Stimulated activated CD8-positive, alpha-beta memory T cell treated with anti-CD3 and anti-CD28 coated beads, Interleukin-7, amount 100 ng/mL, for 1 hour (primary cell): Measurements from ENCODE around the gene RNASEH2A.
A peak's percentile ranks its signal among the peaks of the same experiment; 100 is the strongest.
"Not testable (repeated sequence)": the region's sequence is repeated elsewhere in the genome, so short reads cannot be mapped to it uniquely, and the experiment has no call there.

Experiments
- DNase-seq, 2 donors: peaks; one replicate each; pipeline ENCODE4 v3.0.0-alpha.2; 2020; ENCODE audit warnings: low read depth in 2 of 2

Gene RNASEH2A

DNA sequence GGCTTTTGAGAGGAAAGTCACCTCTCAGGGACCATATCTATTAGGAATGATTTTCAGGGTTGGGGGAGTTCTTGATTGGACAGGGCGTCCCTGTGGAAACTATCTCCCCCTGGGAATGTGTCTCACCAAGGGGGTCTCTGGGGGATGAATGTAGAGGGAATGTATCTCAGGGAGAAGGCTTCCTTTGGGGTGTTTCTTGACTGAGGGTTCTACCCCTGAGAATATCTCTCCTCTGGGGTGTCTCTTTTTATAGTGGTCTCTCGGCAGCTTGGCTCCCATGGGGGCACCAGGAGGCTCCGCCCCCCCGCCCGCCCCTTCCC, 27.0 kb downstream of the RNASEH2A start:
- no peak for DNase-seq

DNA sequence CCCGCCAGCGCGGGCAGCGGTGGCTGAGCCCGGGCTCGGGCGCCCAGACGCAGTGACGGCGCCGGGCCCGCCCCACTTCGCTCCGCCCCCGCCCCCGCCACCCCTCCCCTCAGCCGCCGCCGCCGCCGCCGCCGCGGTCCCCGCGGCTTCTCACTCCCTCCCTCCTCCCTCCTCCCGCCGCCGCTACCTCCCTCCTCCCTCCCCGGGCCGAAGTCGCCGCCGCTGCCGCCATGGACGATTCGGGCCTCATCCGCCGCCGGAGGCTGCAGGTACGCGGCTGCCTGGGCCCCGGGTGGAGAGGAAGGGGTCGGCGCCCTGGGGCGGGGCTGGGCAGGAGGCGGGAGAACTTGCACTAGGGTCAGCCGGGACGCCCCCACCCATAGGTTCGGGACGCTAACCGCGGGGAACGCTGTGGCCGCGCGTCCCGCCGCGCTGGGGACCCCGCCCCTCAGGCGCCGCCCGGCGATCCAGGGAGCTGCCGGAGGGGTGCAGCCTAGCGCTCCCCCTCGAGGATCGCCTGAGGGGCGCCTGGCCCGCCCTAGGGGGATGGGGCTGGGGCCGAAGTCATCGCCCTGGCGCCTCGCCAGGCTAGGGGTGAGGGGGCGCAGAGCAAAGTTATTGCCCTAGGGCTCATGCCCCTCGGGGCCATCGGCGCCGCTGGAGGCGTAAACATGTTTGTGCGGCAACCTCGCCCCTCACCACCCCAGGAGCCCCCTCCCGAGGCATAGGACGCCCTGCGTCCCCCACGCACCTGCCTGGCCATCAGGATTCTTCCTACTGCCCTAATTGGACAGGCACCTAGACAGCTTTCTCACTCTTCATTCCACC, 27.6 kb downstream of the RNASEH2A start:
- DNase-seq = no peak

GRCh38 chr19:12834566-12834943, 28.2 kb downstream of the RNASEH2A start, which contains the start of gene RTBDN:
TSS of gene RTBDN (minus strand) at chr19:12834579. CDS start at chr19:12829979, 4,600 bp downstream.
- DNase-seq = no peak

GRCh38 chr19:12834976-12835757, 28.8 kb downstream of the RNASEH2A start:
- DNase-seq = no peak

GRCh38 chr19:12836529-12836863, 30.1 kb downstream of the RNASEH2A start:
- no peak for DNase-seq

DNA sequence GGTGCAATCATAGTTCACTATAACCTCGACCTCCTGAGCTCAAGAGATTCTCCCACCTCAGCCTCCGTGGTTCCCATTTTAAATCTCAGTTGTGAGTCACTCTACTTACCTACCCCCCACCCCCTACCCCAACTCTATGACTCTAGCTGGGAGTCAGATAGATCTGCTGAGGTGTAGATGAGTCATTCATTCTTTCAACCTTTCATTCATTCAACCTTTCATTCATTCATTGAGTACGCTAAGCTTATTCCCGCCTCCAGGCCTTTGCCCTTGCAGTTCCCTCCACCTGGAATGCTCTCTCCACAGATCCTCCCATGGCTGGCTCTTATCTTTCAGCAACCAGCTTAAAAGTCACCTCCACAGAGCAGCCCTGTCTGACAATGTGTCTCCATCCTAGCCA, 30.8 kb downstream of the RNASEH2A start:
- no peak for DNase-seq

DNA sequence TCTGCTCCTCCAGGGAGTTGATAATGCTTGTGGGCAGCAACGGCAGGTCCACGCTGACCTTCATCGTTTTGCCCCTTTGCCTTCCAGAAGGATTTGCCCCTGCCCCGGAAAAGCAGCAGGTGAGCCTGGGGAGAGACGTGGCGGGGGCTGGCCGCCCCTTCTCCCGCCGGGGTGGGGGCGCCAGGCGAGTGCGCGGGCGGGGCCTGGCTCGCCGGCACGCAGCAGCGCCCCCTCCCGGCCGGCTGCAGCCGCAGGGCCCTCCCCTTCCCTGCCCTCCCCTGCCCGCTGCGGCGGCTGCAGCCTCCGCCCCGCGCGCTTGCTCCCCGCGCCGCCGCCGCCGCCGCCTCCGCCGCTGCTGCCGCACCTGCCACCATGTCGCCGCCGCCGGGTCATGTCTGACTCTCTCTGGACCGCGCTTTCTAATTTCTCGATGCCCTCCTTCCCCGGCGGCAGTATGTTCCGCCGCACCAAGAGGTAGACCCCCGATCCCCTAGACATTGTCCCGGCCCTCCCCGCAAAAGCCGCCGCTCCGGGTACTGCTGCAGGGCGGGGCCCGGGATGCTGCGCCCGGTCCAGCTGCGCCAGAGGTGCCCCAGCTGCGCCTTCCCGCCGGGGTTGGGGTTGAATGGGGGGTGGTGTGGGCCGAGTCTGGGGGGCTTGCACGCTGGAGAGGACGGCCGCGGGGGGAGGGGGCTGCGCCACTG, 31.9 kb downstream of the RNASEH2A start, which contains the start of gene MAST1:
MAST1 (plus strand) TSS at position 334 of the 704 bp plus-strand sequence; CDS start at position 392, 58 bp downstream.
- no peak for DNase-seq

DNA sequence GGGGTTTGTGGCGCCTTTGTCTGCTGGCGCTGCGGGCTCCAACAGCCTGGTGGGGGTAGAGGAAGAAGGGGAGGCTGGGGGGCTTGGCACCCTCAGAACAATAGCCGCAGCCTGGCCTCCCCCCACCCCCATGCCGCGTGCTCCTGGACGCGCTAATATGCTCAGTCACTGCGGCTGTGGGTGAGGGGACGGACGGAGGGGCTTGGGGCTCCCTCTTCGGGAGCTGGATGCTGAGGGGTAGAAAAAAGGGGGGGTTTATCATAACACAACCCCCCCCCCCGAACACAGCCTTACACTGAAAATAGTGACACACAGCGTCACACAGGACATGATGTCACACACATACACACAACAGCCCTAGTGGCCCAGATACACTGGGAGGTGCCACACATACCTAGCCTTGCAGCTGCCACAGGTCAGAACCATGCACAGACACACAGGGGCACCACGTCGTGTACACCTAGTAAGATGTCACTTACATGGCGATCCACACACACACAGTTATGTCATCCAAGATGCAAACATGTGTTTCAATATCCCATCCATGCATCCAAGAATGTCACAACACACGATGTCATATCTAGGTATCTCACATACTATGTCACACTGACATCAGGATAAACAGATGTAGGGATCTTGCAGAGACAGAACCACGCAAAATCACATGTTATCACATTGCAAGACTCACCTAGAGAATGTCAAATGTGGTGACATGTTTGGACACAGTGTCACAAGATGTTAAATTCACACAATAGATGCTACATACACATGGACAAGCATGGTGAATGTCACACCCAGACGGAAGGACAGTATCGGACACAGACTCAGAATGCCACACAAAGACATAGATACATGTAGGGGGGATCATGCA, 32.7 kb downstream of the RNASEH2A start:
- no peak for DNase-seq

DNA sequence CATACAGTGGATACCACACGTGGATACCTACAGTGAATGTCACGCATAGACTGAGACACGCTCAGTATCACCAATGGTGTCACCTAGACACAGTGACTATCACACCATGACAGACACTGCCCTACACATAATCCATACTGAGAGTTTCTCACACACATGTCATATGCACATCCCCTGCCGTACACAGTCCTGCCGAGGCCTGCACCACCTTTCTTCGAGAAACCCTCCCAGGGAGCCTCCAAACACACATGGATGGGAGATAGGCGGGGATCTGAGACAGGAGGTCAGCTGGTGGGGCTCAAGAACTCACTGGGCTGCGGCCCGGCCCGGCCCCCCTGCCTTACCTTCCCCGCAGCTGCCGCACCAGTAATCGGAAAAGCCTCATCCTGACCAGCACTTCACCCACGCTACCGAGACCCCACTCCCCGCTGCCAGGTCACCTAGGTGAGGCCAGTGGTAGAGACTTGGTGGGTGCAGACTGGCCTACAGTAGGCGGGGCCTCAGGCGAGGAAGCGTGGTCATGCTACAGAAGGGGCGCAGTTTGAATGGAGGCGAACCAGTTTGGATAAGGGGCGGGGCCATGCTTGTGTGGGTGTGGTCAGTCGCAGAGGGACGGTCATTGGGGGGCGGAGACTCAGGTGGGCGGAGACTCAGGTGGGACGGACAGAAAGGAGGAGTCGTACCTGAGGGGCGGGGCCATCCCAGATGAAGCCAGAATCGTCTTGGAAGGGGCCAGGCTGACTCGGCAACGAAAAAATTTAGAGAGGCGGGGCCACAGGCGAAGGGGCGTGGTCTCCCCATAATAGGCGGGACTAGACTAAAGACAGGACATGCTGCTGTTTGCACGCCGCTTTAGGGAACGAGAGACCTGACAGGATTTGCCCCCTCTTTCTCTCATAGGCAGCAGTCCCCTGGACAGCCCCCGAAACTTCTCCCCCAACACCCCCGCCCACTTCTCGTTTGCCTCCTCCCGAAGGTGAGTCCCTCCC, 34.0 kb downstream of the RNASEH2A start:
- no peak for DNase-seq

DNA sequence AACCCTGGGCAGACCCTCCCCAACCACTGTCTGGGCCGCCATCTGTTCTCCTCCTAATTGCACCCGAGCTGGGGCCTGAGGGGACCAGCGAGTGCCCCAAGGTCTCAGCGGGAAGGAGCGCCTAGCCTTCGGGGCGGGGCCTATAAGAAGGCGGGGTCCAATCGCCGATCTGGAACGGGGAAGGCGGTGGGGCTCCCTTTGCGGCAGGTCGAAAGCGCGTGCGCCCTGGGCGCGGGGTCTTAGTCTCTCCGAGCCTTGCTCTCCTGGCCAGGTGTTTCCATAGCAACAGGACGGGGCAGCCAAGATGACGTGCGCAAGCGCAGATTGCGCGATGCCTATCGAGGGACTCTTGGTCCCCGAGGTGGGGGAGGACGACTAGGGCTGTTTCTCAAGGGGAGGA, 34.7 kb downstream of the RNASEH2A start:
- no peak for DNase-seq

- DNase-seq = no peak
These were observed 36.1 kb downstream of the RNASEH2A start for GRCh38 chr19:12842511-12842910.

DNA sequence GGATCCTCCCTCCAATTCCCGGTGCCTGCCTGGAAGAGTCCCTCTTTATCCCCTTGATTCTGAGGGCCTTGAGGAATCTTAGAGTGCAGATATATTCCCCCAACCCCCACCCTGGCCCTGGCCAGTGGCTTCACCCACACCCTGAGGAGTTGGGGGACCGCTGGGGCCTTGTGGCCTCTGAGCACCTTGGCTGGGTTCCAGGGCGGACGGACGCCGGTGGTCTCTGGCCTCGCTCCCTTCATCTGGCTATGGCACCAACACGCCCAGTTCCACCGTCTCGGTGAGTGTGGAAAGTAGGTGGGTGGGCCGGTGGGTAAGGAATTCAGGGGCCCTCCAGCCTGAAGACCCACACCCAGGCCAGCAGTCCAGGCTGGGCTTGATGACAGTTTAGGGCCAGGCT, 36.9 kb downstream of the RNASEH2A start:
- DNase-seq = no peak

GRCh38 chr19:12843999-12844732, 37.8 kb downstream of the RNASEH2A start:
- DNase-seq = no peak

DNA sequence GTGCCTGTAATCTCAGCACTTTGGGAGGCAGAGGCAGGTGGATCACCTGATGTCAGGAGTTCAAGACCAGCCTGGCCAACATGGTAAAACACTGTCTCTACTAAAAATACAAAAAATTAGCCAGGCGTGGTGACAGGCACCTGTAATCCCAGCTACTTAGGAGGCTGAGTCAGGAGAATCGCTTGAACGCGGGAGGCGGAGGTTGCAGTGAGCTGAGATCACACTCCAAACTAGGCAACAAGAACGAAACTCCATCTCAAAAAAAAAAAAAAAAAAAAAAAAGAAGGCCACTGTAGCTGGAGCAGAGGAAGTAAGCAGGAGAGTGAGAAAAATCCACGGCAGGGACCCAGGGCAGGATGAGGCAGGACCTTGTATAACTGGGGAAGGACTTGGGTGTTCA, 40.2 kb downstream of the RNASEH2A start:
- not testable (repeated sequence) for DNase-seq

DNA sequence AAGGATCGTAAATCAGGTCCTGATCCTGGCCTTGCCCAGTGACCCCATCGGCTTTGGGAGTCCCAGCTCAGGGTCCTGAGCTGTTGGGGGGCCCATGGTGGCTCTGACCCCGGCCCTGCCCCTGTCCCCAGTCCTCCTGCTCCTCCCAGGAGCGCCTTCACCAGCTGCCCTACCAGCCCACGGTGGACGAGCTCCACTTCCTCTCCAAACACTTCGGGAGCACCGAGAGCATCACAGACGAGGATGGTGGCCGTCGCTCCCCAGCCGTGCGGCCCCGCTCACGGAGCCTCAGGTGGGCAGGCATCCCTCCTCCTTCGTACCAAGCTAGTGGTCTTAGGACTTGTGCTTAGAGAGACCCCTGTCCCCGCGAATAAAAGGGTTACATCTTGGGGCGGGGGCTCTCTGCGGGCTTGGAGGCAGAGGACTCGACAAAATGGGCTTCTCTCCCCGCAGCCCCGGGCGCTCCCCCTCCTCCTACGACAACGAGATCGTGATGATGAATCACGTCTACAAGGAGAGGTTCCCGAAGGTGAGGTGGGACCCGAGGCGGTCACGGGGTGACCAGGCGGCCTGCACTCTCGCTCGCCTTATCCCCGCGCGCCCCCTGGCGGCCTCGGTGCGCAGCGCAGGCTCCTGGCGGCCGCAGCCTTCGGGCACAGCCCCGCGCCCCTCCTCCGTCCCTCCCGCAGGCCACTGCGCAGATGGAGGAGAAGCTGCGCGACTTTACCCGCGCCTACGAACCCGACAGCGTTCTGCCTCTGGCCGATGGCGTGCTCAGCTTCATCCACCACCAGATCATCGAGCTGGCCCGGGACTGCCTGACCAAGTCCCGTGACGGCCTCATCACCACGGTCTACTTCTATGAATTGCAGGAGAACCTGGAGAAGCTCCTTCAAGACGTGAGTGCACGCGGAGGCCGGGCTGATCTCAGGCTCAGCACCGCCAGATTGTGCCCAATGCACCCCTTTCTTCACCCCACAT, 41.1 kb downstream of the RNASEH2A start:
- peak; percentile 65 to 71 for DNase-seq

- no peak for DNase-seq
These were observed 50.3 kb downstream of the RNASEH2A start for GRCh38 chr19:12856653-12857052.

DNA sequence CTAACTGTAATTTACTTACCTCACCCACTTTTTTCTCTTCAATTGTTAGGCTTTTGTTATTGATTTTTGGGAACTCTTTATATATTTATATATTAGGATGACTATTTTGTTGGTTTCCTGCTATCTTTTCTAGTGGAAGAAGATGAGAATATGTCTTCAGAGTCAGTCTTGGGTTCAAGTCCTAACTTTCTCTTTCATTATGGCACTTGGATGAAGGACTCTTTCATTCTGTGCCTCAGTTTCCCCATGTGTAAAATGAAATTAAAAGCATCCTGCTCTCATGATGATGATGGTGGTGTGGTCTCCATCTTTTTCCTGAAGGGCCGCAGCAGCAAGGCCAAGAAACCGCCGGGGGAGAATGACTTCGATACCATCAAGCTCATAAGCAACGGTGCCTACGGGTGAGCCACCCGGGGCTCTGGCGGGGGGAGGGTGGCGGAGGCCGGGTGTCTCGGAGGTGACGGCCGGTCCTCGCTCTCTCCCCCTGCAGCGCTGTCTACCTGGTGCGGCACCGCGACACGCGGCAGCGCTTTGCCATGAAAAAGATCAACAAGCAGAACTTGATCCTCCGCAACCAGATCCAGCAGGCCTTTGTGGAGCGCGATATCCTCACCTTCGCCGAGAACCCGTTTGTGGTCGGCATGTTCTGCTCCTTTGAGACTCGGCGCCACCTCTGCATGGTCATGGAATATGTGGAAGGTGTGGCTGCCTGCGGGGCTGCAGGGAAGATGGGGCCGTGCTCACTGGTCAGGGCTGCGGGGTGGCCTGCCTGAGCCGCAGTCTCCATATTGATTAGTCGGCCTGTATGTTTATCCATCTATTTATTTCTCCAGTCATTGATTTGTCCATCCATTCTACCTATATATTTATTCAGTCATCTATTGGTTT, 51.9 kb downstream of the RNASEH2A start:
- DNase-seq = no peak
